GM19438 (cell line): ENCODE results near the gene NLRP6.
"Not testable (repeated sequence)": the region's sequence is repeated elsewhere in the genome, so short reads cannot be mapped to it uniquely, and the experiment has no call there.

ENCODE experiments used
- ATAC-seq: cut with Tn5 transposase; IDR thresholded peaks from one replicate; pipeline ENCODE4 v1.9.1; 2021; ENCODE audit warnings: low read depth; ENCODE audit not compliant: unreplicated experiment

The NLRP6 gene

GRCh38 chr11:333616-334263 is 55.5 kb downstream of the NLRP6 start:
- ATAC-seq, result not testable (repeated sequence)

GRCh38 chr11:334264-334994 is 56.2 kb downstream of the NLRP6 start:
- ATAC-seq, result no peak
